Measurements from ENCODE around the gene OR8G5. TPM values are rescaled to one million over a fixed set of nuclear protein-coding genes. Genes with fewer than 3 reads are reported as not detected.

The OR8G5 gene
- total and polyA plus RNA-seq, 2 experiments from 2014 or later, result not detected

- TF ChIP-seq ZNF462 (CRISPR knock-in tag; IDR thresholded peaks at IDR 0.05), result no peak
- TF ChIP-seq STAT1 (IDR thresholded peaks at IDR 0.05; ENCODE audit: unreplicated experiment), result no peak
- TF ChIP-seq ZNF331 (CRISPR knock-in tag; IDR thresholded peaks at IDR 0.05; ENCODE audit: low read depth), result no peak
- no peak for TF ChIP-seq CTCF (conservative IDR thresholded peaks at IDR 0.05; ENCODE audit: low read depth in 2 of 2)
- no peak for TF ChIP-seq EZH2phosphoT487 (IDR thresholded peaks at IDR 0.05; ENCODE audit: unreplicated experiment)
These were observed 29.6 kb downstream of the OR8G5 start (continued) for GRCh38 chr11:124285610-124286344.

- ATAC-seq, result no peak
- no peaks in the 10 kb centered on the region for H3K36me3 Mint-ChIP-seq (ENCODE audit: low read depth)
- H3K4me1 Mint-ChIP-seq, result no peaks in the 10 kb centered on the region
- H3F3A ChIP-seq (replicated peaks; ENCODE audit: low read depth), result no peaks in the 10 kb centered on the region
- peaks cover 5% of the 10 kb centered on the region; the same call in 1 of the 2 replicates for H3K4me1 ChIP-seq (ENCODE audit: insufficient read depth)
- no peak for DNase-seq (ENCODE audit: low spot score)
- no peaks in the 10 kb centered on the region for H3K27me3 ChIP-seq (ENCODE audit: insufficient read depth)
- no peak overlapping the region for H3K27ac Mint-ChIP-seq
- H3K9me3 Mint-ChIP-seq, result no peaks in the 10 kb centered on the region; the same call in 1 of the 3 replicates
- H2AFZ ChIP-seq, result no peak overlapping the region
- H3K27me3 Mint-ChIP-seq (ENCODE audit: insufficient read depth, low read depth, poor library complexity), result no peaks in the 10 kb centered on the region
- H3K4me2 ChIP-seq, result no peak overlapping the region
- no peaks in the 10 kb centered on the region for H3K9me2 ChIP-seq (ENCODE audit: insufficient read depth)
- no peak overlapping the region for H3K4me3 Mint-ChIP-seq
- H4K20me1 ChIP-seq (replicated peaks; ENCODE audit: insufficient read depth), result no peaks in the 10 kb centered on the region
- H3K27ac ChIP-seq (ENCODE audit: low read depth), result no peak overlapping the region
- H3K36me3 ChIP-seq (ENCODE audit: insufficient read depth), result no peaks in the 10 kb centered on the region
- no peaks in the 10 kb centered on the region for H3K79me2 ChIP-seq (replicated peaks; ENCODE audit: insufficient read depth)
- H3K4me3 ChIP-seq, result no peak overlapping the region
- no peak for TF ChIP-seq ZNF114 (CRISPR knock-in tag; IDR thresholded peaks at IDR 0.05)
- no peak for TF ChIP-seq JUNB (IDR thresholded peaks at IDR 0.05; ENCODE audit: unreplicated experiment)
- no peak for TF ChIP-seq REST (IDR thresholded peaks at IDR 0.05; ENCODE audit: unreplicated experiment)
- no peak for TF ChIP-seq CTCF (conservative IDR thresholded peaks at IDR 0.05; ENCODE audit: low read depth in 2 of 2)
- no peak for TF ChIP-seq POLR2AphosphoS5 (IDR thresholded peaks at IDR 0.05; ENCODE audit: low read depth)
- no peak for TF ChIP-seq STAT1 (IDR thresholded peaks at IDR 0.05; ENCODE audit: unreplicated experiment)
These were observed 38.5 kb downstream of the OR8G5 start for GRCh38 chr11:124294687-124295086.
